Dermis blood vessel endothelial cell (primary cell): ENCODE measurements around the gene SLC27A2. TPM values are rescaled to one million over a fixed set of nuclear protein-coding genes. Genes with fewer than 3 reads are reported as not detected.

ENCODE experiments used
- DNase-seq: peaks from one replicate; pipeline ENCODE4 v3.0.0; 2010
- total RNA-seq: library from RNA; depleted of rRNA; stranded (reverse); fragments of >200 nt; gene quantifications from 2 replicates; pipeline ENCODE4 v1.2.3, GENCODE V29; 2014

Gene SLC27A2
- total RNA-seq, 1 donor from 2014 or later: 7.1 TPM

DNA sequence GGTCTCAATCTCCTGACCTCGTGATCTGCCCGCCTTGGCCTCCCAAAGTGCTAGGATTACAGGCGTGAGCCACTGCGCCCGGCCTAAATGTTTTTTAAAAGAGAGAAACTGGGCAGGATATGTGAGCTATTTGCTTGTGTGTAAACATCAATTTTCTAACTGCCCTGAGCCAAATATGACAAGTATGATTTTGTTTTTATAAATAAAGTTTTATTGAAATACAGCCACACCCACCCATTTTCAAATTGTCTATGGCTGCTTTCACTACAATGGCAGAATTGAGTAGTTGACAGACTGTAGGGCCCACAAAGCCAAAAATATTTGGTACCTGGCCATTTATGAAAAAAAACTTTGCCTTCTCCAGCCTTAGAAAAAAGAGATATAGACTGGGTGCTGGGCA is 99.4 kb downstream of the SLC27A2 start:
- no peak for DNase-seq

Other genes starting within 250 kb of the SLC27A2 start
- gene ATP8B4, start 63.0 kb upstream of the SLC27A2 start, total RNA-seq: 0.98 and 1.7 TPM in 2 replicates
- not detected in 2 replicates for gene HDC, start 83.5 kb downstream of the SLC27A2 start, total RNA-seq
- gene GABPB1, start 173.0 kb downstream of the SLC27A2 start, total RNA-seq: 110 and 113 TPM in 2 replicates
- gene USP8, start 242.2 kb downstream of the SLC27A2 start, total RNA-seq: 51.6 and 80.5 TPM in 2 replicates